Esophagus muscularis mucosa (tissue), 4 donors: ENCODE measurements around the gene NAPB. TPM values are rescaled to one million over a fixed set of nuclear protein-coding genes. Genes with fewer than 3 reads are reported as not detected.

ENCODE experiments used
- DNase-seq: peaks from one replicate; pipeline ENCODE4 v3.0.0-alpha.2; 2017; ENCODE audit errors: extremely low spot score
- H3K27ac ChIP-seq, 4 donors: fragments of 200-600 bp; sonication (generic); replicated peaks in 1 of 4; 1 replicate in 3 of 4; 2 replicates in 1 of 4; pipeline ENCODE4 v1.5.1; 2016 to 2019; ENCODE audit warnings: mild to moderate bottlenecking in 1 of 4
- H3K27me3 ChIP-seq, 4 donors: fragments of 200-600 bp; sonication (generic); one replicate each; pipeline versions ENCODE4 v1.5.1 to v1.6.0; 2016 to 2019
- H3K36me3 ChIP-seq, 4 donors: fragments of 200-600 bp; sonication (generic); one replicate each; pipeline ENCODE4 v1.5.1; 2016 to 2019
- H3K4me1 ChIP-seq, 4 donors: fragments of 200-600 bp; sonication (generic); one replicate each; pipeline ENCODE4 v1.5.1; 2016 to 2019
- H3K4me3 ChIP-seq, 4 donors: fragments of 200-600 bp; sonication (generic); 1 replicate in 2 of 4; 2 replicates in 2 of 4; pipeline ENCODE4 v1.5.1; 2016 to 2019; ENCODE audit warnings: mild to moderate bottlenecking in 4 of 4, moderate library complexity in 1 of 4
- H3K9me3 ChIP-seq, 4 donors: fragments of 200-600 bp; sonication (generic); 1 replicate in 3 of 4; 2 replicates in 1 of 4; pipeline ENCODE4 v1.5.1; 2016 to 2019
- CTCF ChIP-seq, 3 experiments: fragments of 200-600 bp in 2 of 3; fragments of 450-650 bp in 1 of 3; sonication (generic) in 2 of 3; IDR thresholded peaks; one replicate each; pipeline ENCODE4 v1.5.1; 2017 to 2019; ENCODE audit warnings: antibody characterized with exemption in 3 of 3, mild to moderate bottlenecking in 2 of 3, moderate library complexity in 1 of 3
- EP300 ChIP-seq: sonication (generic); formaldehyde crosslinking; IDR thresholded peaks from one replicate; pipeline ENCODE4 v1.6.1; 2017; ENCODE audit warnings: antibody characterized with exemption
- POLR2A ChIP-seq: fragments of 450-650 bp; IDR thresholded peaks from one replicate; pipeline ENCODE4 v1.6.1; 2017; ENCODE audit warnings: antibody characterized with exemption, moderate library complexity, mild to moderate bottlenecking, low read depth
- POLR2AphosphoS5 ChIP-seq, 2 donors: sonication (generic); formaldehyde crosslinking; IDR thresholded peaks; one replicate each; pipeline ENCODE4 v1.6.1; 2017; ENCODE audit warnings: antibody characterized with exemption in 2 of 2
- WGBS: methylation state at CpG from one replicate; pipeline ENCODE4 v1.1.5; 2018; 5-methylcytosine and 5-hydroxymethylcytosine counted together
- intact Hi-C: fragments of 100-400 bp; cut with DNase I; formaldehyde crosslinking; loops from one replicate; pipeline ENCODE4 v1.15.1; 2023
- total RNA-seq, 4 donors: library from RNA; depleted of rRNA; stranded (reverse); fragments of >200 nt; gene quantifications; one replicate each; pipeline versions ENCODE4 v1.1.0 to v1.2.1, GENCODE V29; 2016

NAPB gene
- total RNA-seq, 4 donors from 2014 or later: 13.7 to 18.7 (median 15.2) TPM

GRCh38 chr20:23410916-23411695 lies 10.2 kb downstream of the NAPB start:
- no peak overlapping the region for H3K27ac ChIP-seq
- intact Hi-C loops: no loop called here
- H3K4me1 ChIP-seq: peaks cover 23 to 64% (median 41%) of the 10 kb centered on the region in 4 donors
- peak; percentile 14 for DNase-seq
- H3K27me3 ChIP-seq: no peaks in the 10 kb centered on the region
- no peak overlapping the region for H3K4me3 ChIP-seq
- TF ChIP-seq CTCF (IDR thresholded peaks at IDR 0.05) (no peak), EP300 (no peak), POLR2A (no peak), POLR2AphosphoS5 (IDR thresholded peaks at IDR 0.05) (no peak)
- H3K36me3 ChIP-seq: no peaks in the 10 kb centered on the region
- WGBS: 83% methylated on average over 3 of the region's 3 CpGs
- H3K9me3 ChIP-seq: no peaks in the 10 kb centered on the region

GRCh38 chr20:23409800-23410199 lies 11.5 kb downstream of the NAPB start:
- Histone ChIP-seq H3K4me3 (no peak overlapping the region), H3K27ac (no peak overlapping the region), H3K36me3 (no peaks in the 10 kb centered on the region), H3K27me3 (no peaks in the 10 kb centered on the region), H3K9me3 (no peaks in the 10 kb centered on the region), H3K4me1 (peaks cover 23 to 55% (median 31%) of the 10 kb centered on the region in 4 donors)
- intact Hi-C loops: no loop called here
- DNase-seq: peak; percentile 57
- 85% methylated on average over 3 of the region's 3 CpGs for WGBS
- TF ChIP-seq CTCF (IDR thresholded peaks at IDR 0.05) (no peak), POLR2AphosphoS5 (IDR thresholded peaks at IDR 0.05) (no peak), POLR2A (no peak), EP300 (no peak)

GRCh38 chr20:23408957-23409356 lies 12.3 kb downstream of the NAPB start:
- no peak overlapping the region for H3K27ac ChIP-seq

GRCh38 chr20:23407781-23408464 lies 13.4 kb downstream of the NAPB start:
- WGBS: 85% methylated on average over 2 of the region's 2 CpGs
- TF ChIP-seq POLR2A (no peak), EP300 (no peak), CTCF (IDR thresholded peaks at IDR 0.05) (no peak), POLR2AphosphoS5 (IDR thresholded peaks at IDR 0.05) (no peak)
- Histone ChIP-seq H3K4me3 (no peak overlapping the region), H3K27ac (no peak overlapping the region), H3K27me3 (no peaks in the 10 kb centered on the region), H3K9me3 (no peaks in the 10 kb centered on the region), H3K4me1 (peaks cover 23 to 67% (median 45%) of the 10 kb centered on the region in 4 donors), H3K36me3 (no peaks in the 10 kb centered on the region)
- intact Hi-C loops: no loop called here
- peak; percentile 50 for DNase-seq

More at GRCh38 chr20:23408957-23409356, 12.3 kb downstream of the NAPB start:
- Histone ChIP-seq H3K9me3 (no peaks in the 10 kb centered on the region), H3K27me3 (no peaks in the 10 kb centered on the region), H3K4me1 (peaks cover 23 to 60% (median 39%) of the 10 kb centered on the region in 4 donors), H3K36me3 (no peaks in the 10 kb centered on the region), H3K4me3 (no peak overlapping the region)
- 98% methylated on average over 2 of the region's 2 CpGs for WGBS
- intact Hi-C loops: no loop called here
- DNase-seq: no peak
- TF ChIP-seq CTCF (IDR thresholded peaks at IDR 0.05) (no peak), POLR2A (no peak), EP300 (no peak), POLR2AphosphoS5 (IDR thresholded peaks at IDR 0.05) (no peak)
